Osteoblast (primary cell): ENCODE results near the gene COL4A1. TPM values are rescaled to one million over a fixed set of nuclear protein-coding genes. Genes with fewer than 3 reads are reported as not detected.
A peak's percentile ranks its signal among the peaks of the same experiment; 100 is the strongest.

Source experiments
- DNase-seq: peaks from one replicate; pipeline ENCODE4 v3.0.0; 2011; ENCODE audit warnings: low spot score, mixed read lengths; ENCODE audit not compliant: insufficient read length; ENCODE audit errors: missing footprints
- H2AFZ ChIP-seq: 2 replicates; pipeline ENCODE4 v1.6.0; 2011; ENCODE audit warnings: mild to moderate bottlenecking, low read length
- H3K27ac ChIP-seq: 2 replicates; pipeline ENCODE4 v1.5.1; 2011; ENCODE audit warnings: mild to moderate bottlenecking, low read depth, low read length, moderate library complexity
- H3K27me3 ChIP-seq: 2 replicates; pipeline ENCODE4 v1.6.0; 2012; ENCODE audit warnings: mild to moderate bottlenecking, control low read depth, inconsistent platforms, low read length, moderate library complexity; ENCODE audit not compliant: insufficient read depth
- H3K36me3 ChIP-seq: 2 replicates; pipeline ENCODE4 v1.5.1; 2011; ENCODE audit warnings: mild to moderate bottlenecking, low read length, control low read depth, moderate library complexity; ENCODE audit not compliant: insufficient read depth
- H3K4me1 ChIP-seq: 2 replicates; pipeline ENCODE4 v1.5.1; 2011; ENCODE audit warnings: mild to moderate bottlenecking, low read length, control low read depth, moderate library complexity; ENCODE audit not compliant: insufficient read depth
- H3K4me2 ChIP-seq: 2 replicates; pipeline ENCODE4 v1.6.0; 2011; ENCODE audit warnings: mild to moderate bottlenecking, low read length; ENCODE audit not compliant: insufficient read depth
- H3K4me3 ChIP-seq: fragments of 200-600 bp; sonication (generic); 3 replicates; pipeline ENCODE4 v1.5.1; 2012; ENCODE audit warnings: mild to moderate bottlenecking, low read length, inconsistent platforms; ENCODE audit not compliant: insufficient read depth
- H3K79me2 ChIP-seq: 2 replicates; pipeline ENCODE4 v1.6.0; 2012; ENCODE audit warnings: mild to moderate bottlenecking, low read length, control low read depth, inconsistent platforms; ENCODE audit not compliant: insufficient read depth
- H3K9me3 ChIP-seq: 2 replicates; pipeline ENCODE4 v1.5.1; 2011; ENCODE audit warnings: low read depth, low read length, control low read depth
- H4K20me1 ChIP-seq: 2 replicates; pipeline ENCODE4 v1.6.0; 2012; ENCODE audit warnings: mild to moderate bottlenecking, low read length, control low read depth; ENCODE audit not compliant: insufficient read depth
- CTCF ChIP-seq: IDR thresholded peaks from 2 replicates; pipeline ENCODE4 v1.5.1; 2011; ENCODE audit warnings: mild to moderate bottlenecking, low read depth, low read length, moderate library complexity; ENCODE audit errors: extremely low read depth
- total RNA-seq: library from RNA; depleted of rRNA; stranded (reverse); fragments of >200 nt; gene quantifications from 2 replicates; pipeline ENCODE4 v1.2.3, GENCODE V29; 2012

Gene COL4A1
- total RNA-seq, 1 donor = 412 TPM

DNA sequence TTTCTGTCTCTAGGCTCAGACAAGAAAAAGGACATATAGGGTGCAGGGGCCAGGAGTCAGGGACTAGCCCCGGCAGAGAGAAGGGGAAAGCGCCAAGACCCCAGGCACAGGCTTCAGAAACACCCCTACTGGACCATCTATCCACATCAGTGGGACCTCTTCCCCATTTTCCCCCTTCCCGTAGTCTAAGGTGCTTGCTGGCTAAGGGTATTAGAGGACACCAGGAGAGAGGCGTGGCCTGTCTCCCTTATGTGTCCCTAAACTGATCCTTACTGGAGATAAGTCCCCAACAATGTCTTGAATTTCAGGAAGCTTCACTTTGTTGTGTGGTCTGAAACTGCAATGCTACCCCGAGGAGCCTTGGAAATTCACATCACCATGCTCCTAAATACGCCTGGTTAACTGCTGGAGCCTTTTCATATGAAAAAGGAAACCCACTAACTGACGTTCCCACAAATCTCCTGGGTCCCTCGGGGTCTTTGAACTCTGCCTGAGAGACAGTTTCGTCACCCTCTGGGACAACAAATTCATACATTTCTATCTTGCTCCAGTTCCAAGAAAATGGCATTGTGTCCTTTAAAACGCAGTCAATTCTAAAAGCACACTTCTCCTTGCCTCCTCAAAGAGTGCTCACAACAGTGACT, 197.7 kb downstream of the COL4A1 start:
- Histone ChIP-seq H3K4me1 (peaks cover 30% of the 10 kb centered on the region), H3K27me3 (no peaks in the 10 kb centered on the region), H3K79me2 (no peaks in the 10 kb centered on the region), H3K27ac (peak overlapping the region; percentile 16), H3K4me3 (peak overlapping the region; percentile 15), H3K36me3 (no peaks in the 10 kb centered on the region), H3K9me3 (no peaks in the 10 kb centered on the region), H3K4me2 (peak overlapping the region; percentile 71), H4K20me1 (no peaks in the 10 kb centered on the region), H2AFZ (peak overlapping the region; percentile 27)
- no peak for DNase-seq
- TF ChIP-seq CTCF = no peak

DNA sequence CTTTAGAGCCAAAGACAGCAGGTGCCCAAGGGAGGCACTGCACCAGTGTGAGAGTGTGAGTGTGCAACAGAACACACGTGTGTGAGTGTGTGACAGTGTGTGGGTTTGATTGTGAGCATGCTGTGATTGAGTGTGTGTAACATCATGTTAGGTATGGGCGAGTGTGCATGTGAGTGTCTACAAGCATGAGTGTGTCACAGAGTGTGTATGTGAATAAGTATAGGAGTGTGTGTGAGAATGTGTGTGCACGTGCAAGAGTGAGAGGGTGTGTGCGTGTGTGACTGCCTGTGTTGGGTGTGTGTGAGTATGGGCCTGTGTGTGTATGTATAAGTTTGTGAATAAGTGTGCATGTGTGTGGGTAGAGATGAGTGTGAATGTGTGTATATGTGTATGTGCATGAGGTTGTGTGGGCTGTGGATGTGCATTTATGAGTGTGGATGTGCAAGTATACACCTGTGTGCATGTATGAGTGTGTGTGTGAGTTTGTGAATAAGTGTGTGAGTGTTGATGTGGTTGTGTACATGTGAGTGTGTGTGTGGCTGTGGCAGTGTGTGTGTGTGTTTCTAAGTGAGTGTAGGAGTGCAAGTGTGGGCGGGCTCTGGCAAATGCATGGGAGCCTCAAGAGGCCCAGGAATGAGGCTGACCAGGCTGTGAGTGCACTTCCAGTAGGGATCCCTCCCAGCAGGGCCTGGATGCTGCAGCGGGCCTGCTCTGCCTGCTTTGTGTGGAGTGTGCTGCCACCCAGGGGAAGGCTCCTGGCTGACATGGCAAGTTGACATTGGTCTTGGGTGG, 198.4 kb downstream of the COL4A1 start:
- H3K79me2 ChIP-seq = no peaks in the 10 kb centered on the region
- TF ChIP-seq CTCF = peak; percentile 88
- no peak overlapping the region for H3K4me3 ChIP-seq
- no peaks in the 10 kb centered on the region for H3K9me3 ChIP-seq
- H3K27ac ChIP-seq = no peak overlapping the region
- peak overlapping the region; percentile 71 for H3K4me2 ChIP-seq
- H3K4me1 ChIP-seq = peaks cover 24% of the 10 kb centered on the region
- H2AFZ ChIP-seq = peak overlapping the region; percentile 5
- no peaks in the 10 kb centered on the region for H3K27me3 ChIP-seq
- peak; percentile 97 for DNase-seq
- no peaks in the 10 kb centered on the region for H3K36me3 ChIP-seq
- H4K20me1 ChIP-seq = no peaks in the 10 kb centered on the region

DNA sequence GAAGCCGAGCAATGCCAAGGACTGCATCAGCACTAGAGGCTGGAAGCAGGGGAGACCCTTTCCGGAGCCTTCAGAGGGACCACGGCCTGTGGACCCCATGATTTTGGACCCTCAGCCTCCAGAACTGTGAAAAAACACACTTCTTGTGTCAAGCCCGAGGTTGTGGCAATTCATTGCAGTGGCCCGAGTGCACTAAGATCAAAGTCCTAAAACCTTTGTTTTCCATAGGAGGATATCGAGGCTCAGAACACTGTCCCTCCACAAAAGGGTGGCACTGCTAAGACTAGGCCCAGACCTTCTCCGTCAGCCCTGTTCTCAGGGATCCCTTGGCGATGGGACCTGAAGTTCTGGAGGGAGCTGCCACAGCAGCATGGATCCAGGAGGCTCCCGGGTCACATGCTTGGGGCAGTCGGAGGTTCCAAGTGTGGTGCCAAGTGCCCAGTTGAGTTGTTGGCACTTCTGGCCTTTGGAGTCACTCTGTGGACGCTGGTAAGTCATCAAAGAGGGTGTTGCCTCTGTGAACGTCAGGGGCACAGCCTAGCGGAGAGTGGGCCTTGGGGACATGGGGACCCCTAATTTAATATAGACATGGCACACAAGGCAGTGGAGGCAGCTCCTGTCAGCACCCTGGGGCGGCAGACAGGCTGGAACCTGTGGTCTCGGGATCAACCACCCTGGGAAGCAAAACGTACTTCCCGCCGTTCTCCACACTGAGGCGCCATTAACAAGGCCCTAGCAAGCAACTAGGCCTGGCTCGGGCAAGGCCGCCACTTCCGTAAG, 199.2 kb downstream of the COL4A1 start:
- H3K27me3 ChIP-seq = no peaks in the 10 kb centered on the region
- no peaks in the 10 kb centered on the region for H3K79me2 ChIP-seq
- H3K4me2 ChIP-seq = no peak overlapping the region
- H3K4me1 ChIP-seq = peaks cover 17% of the 10 kb centered on the region
- no peaks in the 10 kb centered on the region for H3K9me3 ChIP-seq
- H3K36me3 ChIP-seq = no peaks in the 10 kb centered on the region
- DNase-seq = no peak
- H3K4me3 ChIP-seq = no peak overlapping the region
- no peaks in the 10 kb centered on the region for H4K20me1 ChIP-seq
- no peak overlapping the region for H2AFZ ChIP-seq
- H3K27ac ChIP-seq = no peak overlapping the region
- peak; percentile 29 for TF ChIP-seq CTCF
